GM23338 (cell line): ENCODE results near the gene RNF40.

ENCODE experiments used
- CREB1 ChIP-seq: fragments of 250-450 bp; sonication (Bioruptor Pico); IDR thresholded peaks from 2 replicates; pipeline ENCODE4 v1.5.0; 2020; ENCODE audit warnings: low read depth, mild to moderate bottlenecking, moderate library complexity
- CTCF ChIP-seq, 2 experiments: fragments of 200-600 bp in 1 of 2; sonication (generic) in 1 of 2; conservative IDR thresholded peaks; 2 replicates each; pipeline versions ENCODE4 v1.5.1 to v1.6.1; 2016 to 2017; ENCODE audit warnings: antibody characterized with exemption in 2 of 2, low read depth in 2 of 2, mild to moderate bottlenecking in 2 of 2, moderate library complexity in 1 of 2
- EZH2 ChIP-seq: fragments of 200-600 bp; sonication (generic); IDR thresholded peaks from one replicate; pipeline ENCODE4 v1.8.0; 2017; ENCODE audit warnings: antibody characterized with exemption, mild to moderate bottlenecking, low read depth; ENCODE audit not compliant: unreplicated experiment
- NANOG ChIP-seq: IDR thresholded peaks from 2 replicates; pipeline ENCODE4 v1.6.1; 2016; ENCODE audit warnings: antibody characterized with exemption, borderline replicate concordance
- POLR2AphosphoS5 ChIP-seq: IDR thresholded peaks from 2 replicates; pipeline ENCODE4 v1.6.1; 2016; ENCODE audit warnings: antibody characterized with exemption, low read depth
- REST ChIP-seq: IDR thresholded peaks from one replicate; pipeline ENCODE4 v1.6.1; 2018; ENCODE audit warnings: antibody characterized with exemption; ENCODE audit not compliant: unreplicated experiment

- TF ChIP-seq CTCF (conservative IDR thresholded peaks at IDR 0.05; ENCODE audit: low read depth in 2 of 2) (no peak), EZH2 (no peak), POLR2AphosphoS5 (no peak), NANOG (no peak), CREB1 (CRISPR knock-in tag) (no peak), REST (no peak)
Observed at GRCh38 chr16:30745082-30745481, 17.0 kb upstream of the RNF40 start.
